ENCODE results near the gene GFRA1. TPM values are rescaled to one million over a fixed set of nuclear protein-coding genes. Genes with fewer than 3 reads are reported as not detected.

GFRA1 gene
- total and polyA plus RNA-seq, 8 donors: 1.9 to 3.5 (median 2.8) TPM

- intact Hi-C loops (cut with DNase I): no loop called here
- no peak for ATAC-seq
- Histone ChIP-seq H3K4me1 (no peaks in the 10 kb centered on the region), H3K9me3 (no peaks in the 10 kb centered on the region), H3K36me3 (no peaks in the 10 kb centered on the region), H3K27ac (no peak overlapping the region), H3K4me3 (no peak overlapping the region), H3K27me3 (no peaks in the 10 kb centered on the region)
- TF ChIP-seq, protein P1, sequence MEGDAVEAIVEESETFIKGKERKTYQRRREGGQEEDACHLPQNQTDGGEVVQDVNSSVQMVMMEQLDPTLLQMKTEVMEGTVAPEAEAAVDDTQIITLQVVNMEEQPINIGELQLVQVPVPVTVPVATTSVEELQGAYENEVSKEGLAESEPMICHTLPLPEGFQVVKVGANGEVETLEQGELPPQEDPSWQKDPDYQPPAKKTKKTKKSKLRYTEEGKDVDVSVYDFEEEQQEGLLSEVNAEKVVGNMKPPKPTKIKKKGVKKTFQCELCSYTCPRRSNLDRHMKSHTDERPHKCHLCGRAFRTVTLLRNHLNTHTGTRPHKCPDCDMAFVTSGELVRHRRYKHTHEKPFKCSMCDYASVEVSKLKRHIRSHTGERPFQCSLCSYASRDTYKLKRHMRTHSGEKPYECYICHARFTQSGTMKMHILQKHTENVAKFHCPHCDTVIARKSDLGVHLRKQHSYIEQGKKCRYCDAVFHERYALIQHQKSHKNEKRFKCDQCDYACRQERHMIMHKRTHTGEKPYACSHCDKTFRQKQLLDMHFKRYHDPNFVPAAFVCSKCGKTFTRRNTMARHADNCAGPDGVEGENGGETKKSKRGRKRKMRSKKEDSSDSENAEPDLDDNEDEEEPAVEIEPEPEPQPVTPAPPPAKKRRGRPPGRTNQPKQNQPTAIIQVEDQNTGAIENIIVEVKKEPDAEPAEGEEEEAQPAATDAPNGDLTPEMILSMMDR (IDR thresholded peaks at IDR 0.05): no peak
- no peak for DNase-seq
These were observed 118.4 kb downstream of the GFRA1 start for GRCh38 chr10:116154651-116155050.

- DNase-seq (no peak), ATAC-seq (no peak)
- intact Hi-C loops (cut with DNase I): no loop called here
- H3K27ac ChIP-seq: no peak overlapping the region
- no peaks in the 10 kb centered on the region for H3K4me1 ChIP-seq
- H3K9me3 ChIP-seq: no peaks in the 10 kb centered on the region
- TF ChIP-seq, protein P1 (IDR thresholded peaks at IDR 0.05): no peak
- no peak overlapping the region for H3K4me3 ChIP-seq
- no peaks in the 10 kb centered on the region for H3K27me3 ChIP-seq
- H3K36me3 ChIP-seq: no peaks in the 10 kb centered on the region
These were observed 121.9 kb downstream of the GFRA1 start for GRCh38 chr10:116151076-116151475.

DNA sequence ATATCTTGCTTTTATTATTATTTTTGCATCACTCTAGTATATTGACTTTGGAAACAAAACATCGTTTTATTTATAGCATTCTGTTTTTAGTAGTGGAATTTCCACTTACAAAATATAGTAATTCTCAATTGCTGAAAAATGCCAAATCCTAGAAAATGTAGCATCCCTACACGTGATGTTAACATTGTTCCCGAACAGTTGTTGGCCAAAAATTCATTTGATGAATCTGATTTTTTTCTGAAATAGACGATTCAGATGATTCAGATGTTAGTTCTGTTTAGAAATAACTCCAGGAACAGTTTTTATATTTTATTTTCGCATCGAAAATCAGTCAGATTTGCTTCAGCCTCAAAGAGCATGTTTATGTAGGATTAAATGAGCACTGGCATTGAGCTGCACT is 122.4 kb downstream of the GFRA1 start:
- intact Hi-C loops (cut with DNase I): no loop called here
- Histone ChIP-seq H3K4me3 (no peak overlapping the region), H3K9me3 (no peaks in the 10 kb centered on the region), H3K36me3 (no peaks in the 10 kb centered on the region), H3K27ac (no peak overlapping the region), H3K4me1 (no peaks in the 10 kb centered on the region), H3K27me3 (no peaks in the 10 kb centered on the region)
- no peak for DNase-seq
- TF ChIP-seq, protein P1 (IDR thresholded peaks at IDR 0.05): no peak
- ATAC-seq: no peak

- DNase-seq: no peak
- H3K36me3 ChIP-seq: no peaks in the 10 kb centered on the region
These were observed 125.7 kb downstream of the GFRA1 start for GRCh38 chr10:116147147-116147905.

GRCh38 chr10:116146372-116147140 is 126.5 kb downstream of the GFRA1 start:
- no peak for ATAC-seq
- DNase-seq: no peak
- Histone ChIP-seq H3K36me3 (no peaks in the 10 kb centered on the region), H3K27me3 (no peaks in the 10 kb centered on the region), H3K27ac (no peak overlapping the region), H3K4me3 (no peak overlapping the region), H3K4me1 (no peaks in the 10 kb centered on the region), H3K9me3 (no peaks in the 10 kb centered on the region)
- TF ChIP-seq, protein P1 (IDR thresholded peaks at IDR 0.05): no peak
- intact Hi-C loops (cut with DNase I): no loop called here

More at GRCh38 chr10:116147147-116147905, 125.7 kb downstream of the GFRA1 start:
- ATAC-seq: no peak
- TF ChIP-seq, protein P1 (IDR thresholded peaks at IDR 0.05): no peak
- no peak overlapping the region for H3K27ac ChIP-seq
- no peak overlapping the region for H3K4me3 ChIP-seq
- H3K9me3 ChIP-seq: no peaks in the 10 kb centered on the region
- intact Hi-C loops (cut with DNase I): no loop called here
- no peaks in the 10 kb centered on the region for H3K4me1 ChIP-seq
- H3K27me3 ChIP-seq: no peaks in the 10 kb centered on the region

All from left lung (tissue), 10 donors.